PC-3 (cell line): ENCODE data around the gene STH. TPM values are rescaled to one million over a fixed set of nuclear protein-coding genes. Genes with fewer than 3 reads are reported as not detected.

Experiments used
- ATAC-seq: fragments of 200-7000 bp; cut with Tn5 transposase; 2 replicates; pipeline ENCODE4 v1.9.1; 2020; ENCODE audit warnings: mild to moderate bottlenecking, moderate library complexity
- BruUV-seq: library from RNA; stranded (reverse); fragments of 400-500 nt; replicated peaks from 2 replicates; lab custom pipeline; 2021; lab: Mats Ljungman, UMichigan
- CTCF ChIA-PET: fragments of 300-600 bp; sonication (Branson Sonifier 250); formaldehyde crosslinking; loops from one replicate; lab custom pipeline; 2022; ENCODE audit warnings: antibody characterized with exemption; lab: Charles Lee
- POLR2A ChIA-PET: fragments of 300-600 bp; sonication (Branson Sonifier 250); formaldehyde crosslinking; loops from one replicate; lab custom pipeline; 2022; ENCODE audit warnings: antibody characterized with exemption; ENCODE audit not compliant: unreplicated experiment; lab: Charles Lee
- DNase-seq: peaks from one replicate; pipeline ENCODE4 v3.0.0-alpha.2; 2015
- H2AFZ ChIP-seq: fragments of 300-600 bp; sonication (generic); 2 replicates; pipeline ENCODE4 v1.6.0; 2016; ENCODE audit warnings: antibody characterized with exemption, low read length
- H3F3A ChIP-seq: fragments of 300-600 bp; sonication (generic); one replicate; pipeline ENCODE4 v1.6.0; 2017; ENCODE audit warnings: antibody characterized with exemption, low read length, control low read depth, mild to moderate bottlenecking; ENCODE audit not compliant: unreplicated experiment
- H3K27ac ChIP-seq: fragments of 300-600 bp; sonication (generic); 2 replicates; pipeline ENCODE4 v1.5.1; 2016; ENCODE audit warnings: mild to moderate bottlenecking, low read length
- H3K27me3 ChIP-seq: fragments of 300-600 bp; sonication (generic); 2 replicates; pipeline ENCODE4 v1.6.1; 2016; ENCODE audit warnings: low read length, mixed read lengths
- H3K36me3 ChIP-seq: fragments of 300-600 bp; sonication (generic); 2 replicates; pipeline ENCODE4 v1.6.1; 2016; ENCODE audit warnings: low read depth, mixed run types, low read length, mixed read lengths
- H3K4me1 ChIP-seq: fragments of 300-600 bp; sonication (generic); 2 replicates; pipeline ENCODE4 v1.5.1; 2016; ENCODE audit warnings: low read length; ENCODE audit not compliant: insufficient read depth
- H3K4me2 ChIP-seq: fragments of 300-600 bp; sonication (generic); 2 replicates; pipeline ENCODE4 v1.6.0; 2016; ENCODE audit warnings: low read length
- H3K4me3 ChIP-seq: fragments of 300-600 bp; sonication (generic); 2 replicates; pipeline ENCODE4 v1.5.1; 2016; ENCODE audit warnings: mild to moderate bottlenecking, low read length, mixed read lengths
- H3K79me2 ChIP-seq: fragments of 300-600 bp; sonication (generic); 2 replicates; pipeline ENCODE4 v1.6.1; 2017; ENCODE audit warnings: low read length, mixed read lengths
- H3K9ac ChIP-seq: fragments of 300-600 bp; sonication (generic); 2 replicates; pipeline ENCODE4 v1.6.0; 2016; ENCODE audit warnings: mild to moderate bottlenecking, low read length
- H3K9me2 ChIP-seq: fragments of 300-600 bp; sonication (generic); replicated peaks from 2 replicates; pipeline ENCODE4 v1.6.1; 2016; ENCODE audit warnings: mixed run types, low read length, mixed read lengths
- H3K9me3 ChIP-seq: fragments of 300-600 bp; sonication (generic); 2 replicates; pipeline ENCODE4 v1.6.1; 2016; ENCODE audit warnings: low read length, mixed read lengths
- H4K20me1 ChIP-seq: fragments of 300-600 bp; sonication (generic); 2 replicates; pipeline ENCODE4 v1.6.1; 2016; ENCODE audit warnings: low read length, mixed read lengths
- EZH2 ChIP-seq: fragments of 300-600 bp; sonication (generic); IDR thresholded peaks from one replicate; pipeline ENCODE4 v1.6.1; 2017; ENCODE audit warnings: antibody characterized with exemption, mild to moderate bottlenecking, low read length; ENCODE audit not compliant: unreplicated experiment
- EZH2phosphoT487 ChIP-seq: fragments of 300-600 bp; sonication (generic); IDR thresholded peaks from 2 replicates; pipeline ENCODE4 v1.6.1; 2018; ENCODE audit warnings: mild to moderate bottlenecking, antibody characterized with exemption, low read length, borderline replicate concordance
- intact Hi-C: fragments of 100-400 bp; cut with micrococcal nuclease; formaldehyde crosslinking; loops from 2 replicates; pipeline ENCODE4 v1.9.0; 2023
- total RNA-seq: library from RNA; depleted of rRNA; stranded (reverse); fragments of >200 nt; gene quantifications from 2 replicates; pipeline ENCODE4 v1.2.3, GENCODE V29; 2014
- TF ChIP-seq, protein P1 (sequence below): fragments of 300-600 bp; sonication (generic); conservative IDR thresholded peaks from 2 replicates; pipeline ENCODE4 v1.5.1; 2017; ENCODE audit warnings: antibody characterized with exemption, low read depth, mild to moderate bottlenecking, low read length

STH gene
- total RNA-seq, 1 experiment from 2014 or later, result not detected

- no peak overlapping the region for H3K27ac ChIP-seq
- no peaks in the 10 kb centered on the region for H3K4me1 ChIP-seq
- H3K4me2 ChIP-seq, result no peak overlapping the region
- DNase-seq, result no peak
- H3K27me3 ChIP-seq, result no peaks in the 10 kb centered on the region
- no peaks in the 10 kb centered on the region for H4K20me1 ChIP-seq
- H3K9me2 ChIP-seq, result no peaks in the 10 kb centered on the region
- CTCF ChIA-PET, result no interaction called here
- TF ChIP-seq EZH2 (no peak), EZH2phosphoT487 (no peak)
- TF ChIP-seq, protein P1, sequence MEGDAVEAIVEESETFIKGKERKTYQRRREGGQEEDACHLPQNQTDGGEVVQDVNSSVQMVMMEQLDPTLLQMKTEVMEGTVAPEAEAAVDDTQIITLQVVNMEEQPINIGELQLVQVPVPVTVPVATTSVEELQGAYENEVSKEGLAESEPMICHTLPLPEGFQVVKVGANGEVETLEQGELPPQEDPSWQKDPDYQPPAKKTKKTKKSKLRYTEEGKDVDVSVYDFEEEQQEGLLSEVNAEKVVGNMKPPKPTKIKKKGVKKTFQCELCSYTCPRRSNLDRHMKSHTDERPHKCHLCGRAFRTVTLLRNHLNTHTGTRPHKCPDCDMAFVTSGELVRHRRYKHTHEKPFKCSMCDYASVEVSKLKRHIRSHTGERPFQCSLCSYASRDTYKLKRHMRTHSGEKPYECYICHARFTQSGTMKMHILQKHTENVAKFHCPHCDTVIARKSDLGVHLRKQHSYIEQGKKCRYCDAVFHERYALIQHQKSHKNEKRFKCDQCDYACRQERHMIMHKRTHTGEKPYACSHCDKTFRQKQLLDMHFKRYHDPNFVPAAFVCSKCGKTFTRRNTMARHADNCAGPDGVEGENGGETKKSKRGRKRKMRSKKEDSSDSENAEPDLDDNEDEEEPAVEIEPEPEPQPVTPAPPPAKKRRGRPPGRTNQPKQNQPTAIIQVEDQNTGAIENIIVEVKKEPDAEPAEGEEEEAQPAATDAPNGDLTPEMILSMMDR, result no peak
- H3K36me3 ChIP-seq, result no peaks in the 10 kb centered on the region
- intact Hi-C loops, result no loop called here
- no peaks in the 10 kb centered on the region for H3F3A ChIP-seq
- no peak for ATAC-seq
- no TSS peak for BruUV-seq
- H3K79me2 ChIP-seq, result no peaks in the 10 kb centered on the region
- H3K9ac ChIP-seq, result no peak overlapping the region
- H3K4me3 ChIP-seq, result no peak overlapping the region
- H3K9me3 ChIP-seq, result no peaks in the 10 kb centered on the region
- POLR2A ChIA-PET, result no interaction called here
- H2AFZ ChIP-seq, result no peak overlapping the region
Observed at GRCh38 chr17:45997166-45997565, 1.9 kb upstream of the STH start.

GRCh38 chr17:45997624-45998023 lies 1.4 kb upstream of the STH start:
- CTCF ChIA-PET, result no interaction called here
- Histone ChIP-seq H3K9me2 (no peaks in the 10 kb centered on the region), H3K4me1 (no peaks in the 10 kb centered on the region), H3K9me3 (no peaks in the 10 kb centered on the region), H3K27me3 (no peaks in the 10 kb centered on the region), H3K4me2 (no peak overlapping the region), H3K79me2 (no peaks in the 10 kb centered on the region), H3K4me3 (no peak overlapping the region), H3K36me3 (no peaks in the 10 kb centered on the region), H3F3A (no peaks in the 10 kb centered on the region), H4K20me1 (no peaks in the 10 kb centered on the region), H3K9ac (no peak overlapping the region), H2AFZ (no peak overlapping the region), H3K27ac (no peak overlapping the region)
- DNase-seq (peak; percentile 36), ATAC-seq (0 out of 2 replicates have a peak, but pooled peaks have one; percentile 19)
- BruUV-seq, result no TSS peak
- TF ChIP-seq EZH2, result no peak
- no peak for TF ChIP-seq EZH2phosphoT487
- TF ChIP-seq, protein P1, result no peak
- intact Hi-C loops, result no loop called here
- POLR2A ChIA-PET, result no interaction called here

DNA sequence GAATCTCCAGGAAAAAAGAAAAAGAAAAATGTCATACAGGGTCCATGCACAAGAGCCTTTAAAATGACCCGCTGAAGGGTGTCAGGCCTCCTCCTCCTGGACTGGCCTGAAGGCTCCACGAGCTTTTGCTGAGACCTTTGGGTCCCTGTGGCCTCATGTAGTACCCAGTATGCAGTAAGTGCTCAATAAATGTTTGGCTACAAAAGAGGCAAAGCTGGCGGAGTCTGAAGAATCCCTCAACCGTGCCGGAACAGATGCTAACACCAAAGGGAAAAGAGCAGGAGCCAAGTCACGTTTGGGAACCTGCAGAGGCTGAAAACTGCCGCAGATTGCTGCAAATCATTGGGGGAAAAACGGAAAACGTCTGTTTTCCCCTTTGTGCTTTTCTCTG lies 845 bp downstream of the STH start:
- Histone ChIP-seq H3K27ac (no peak overlapping the region), H4K20me1 (no peaks in the 10 kb centered on the region), H2AFZ (no peak overlapping the region), H3K4me1 (peaks cover 12% of the 10 kb centered on the region), H3K36me3 (no peaks in the 10 kb centered on the region), H3K4me2 (no peak overlapping the region), H3K9ac (no peak overlapping the region), H3K79me2 (no peaks in the 10 kb centered on the region), H3K27me3 (no peaks in the 10 kb centered on the region), H3K9me3 (no peaks in the 10 kb centered on the region), H3F3A (no peaks in the 10 kb centered on the region), H3K4me3 (no peak overlapping the region), H3K9me2 (no peaks in the 10 kb centered on the region)
- intact Hi-C loops, result loop anchor here (5.0 kb wide), 1 partner anchor 197 kb away; no protein-coding TSS in a partner anchor
- TF ChIP-seq EZH2phosphoT487 (no peak), EZH2 (no peak)
- TF ChIP-seq, protein P1, result no peak
- no peak for DNase-seq
- ATAC-seq, result no peak
- CTCF ChIA-PET, result no interaction called here
- no TSS peak for BruUV-seq
- POLR2A ChIA-PET, result interaction anchor here (0.5 kb wide), 1 partner anchor 71 kb away, joined by 10 read pairs; no protein-coding TSS in a partner anchor
